CD8-positive, alpha-beta memory T cell (primary cell): Measurements from ENCODE around the gene LRIT2. TPM values are rescaled to one million over a fixed set of nuclear protein-coding genes. Genes with fewer than 3 reads are reported as not detected.

Experiments
- CTCF ChIA-PET: fragments of 350-600 bp; sonication (Branson Sonifier 250); formaldehyde crosslinking; loops from one replicate; lab custom pipeline; 2021; ENCODE audit warnings: antibody characterized with exemption; lab: Charles Lee
- POLR2A ChIA-PET: fragments of 350-600 bp; sonication (Branson Sonifier 250); formaldehyde crosslinking; loops from one replicate; lab custom pipeline; 2021; ENCODE audit warnings: antibody characterized with exemption; lab: Charles Lee
- DNase-seq, 5 donors: peaks; one replicate each; pipeline versions ENCODE4 v3.0.0 to v3.0.0-alpha.2; 2020 to 2022; ENCODE audit warnings: mixed read lengths in 1 of 5
- H3K27ac ChIP-seq: one replicate; pipeline ENCODE4 v1.7.0; 2013; ENCODE audit warnings: low read depth, mild to moderate bottlenecking, low read length, moderate library complexity
- H3K27me3 ChIP-seq: 2 replicates; pipeline ENCODE4 v1.7.0; 2013; ENCODE audit warnings: low read length, mild to moderate bottlenecking; ENCODE audit not compliant: insufficient read depth, poor library complexity, severe bottlenecking
- H3K36me3 ChIP-seq: 2 replicates; pipeline ENCODE4 v1.7.0; 2013; ENCODE audit warnings: mild to moderate bottlenecking, low read length, moderate library complexity; ENCODE audit not compliant: insufficient read depth
- H3K4me1 ChIP-seq: 2 replicates; pipeline ENCODE4 v1.7.0; 2013; ENCODE audit warnings: mild to moderate bottlenecking, low read length, moderate library complexity; ENCODE audit not compliant: insufficient read depth
- H3K4me3 ChIP-seq: 2 replicates; pipeline ENCODE4 v1.7.0; 2013; ENCODE audit warnings: mild to moderate bottlenecking, low read length
- H3K9me3 ChIP-seq: 2 replicates; pipeline ENCODE4 v1.7.0; 2013; ENCODE audit warnings: mild to moderate bottlenecking, low read length
- H3K27ac Mint-ChIP-seq, 8 donors: one replicate each; pipeline ENCODE4 v1.8.0; 2020 to 2021; ENCODE audit warnings: mixed read lengths in 8 of 8, mild to moderate bottlenecking in 6 of 8, inconsistent platforms in 3 of 8, moderate library complexity in 3 of 8
- H3K27me3 Mint-ChIP-seq, 2 donors: one replicate each; pipeline ENCODE4 v1.8.0; 2020 to 2021; ENCODE audit warnings: mixed read lengths in 2 of 2, mild to moderate bottlenecking in 1 of 2, moderate library complexity in 1 of 2
- H3K36me3 Mint-ChIP-seq, 3 donors: one replicate each; pipeline ENCODE4 v1.8.0; 2020 to 2021; ENCODE audit warnings: mixed read lengths in 3 of 3, inconsistent platforms in 1 of 3, mild to moderate bottlenecking in 1 of 3
- H3K4me1 Mint-ChIP-seq, 3 donors: one replicate each; pipeline ENCODE4 v1.8.0; 2020 to 2021; ENCODE audit warnings: mixed read lengths in 3 of 3, inconsistent platforms in 1 of 3, mild to moderate bottlenecking in 1 of 3
- H3K4me3 Mint-ChIP-seq, 7 donors: one replicate each; pipeline ENCODE4 v1.8.0; 2020 to 2021; ENCODE audit warnings: mixed read lengths in 7 of 7, mild to moderate bottlenecking in 6 of 7, moderate library complexity in 4 of 7, inconsistent platforms in 2 of 7
- H3K9me3 Mint-ChIP-seq, 5 donors: one replicate each; pipeline ENCODE4 v1.8.0; 2020 to 2022; ENCODE audit warnings: mixed read lengths in 5 of 5, mild to moderate bottlenecking in 3 of 5, moderate library complexity in 2 of 5, inconsistent platforms in 1 of 5
- polyA plus RNA-seq: library from polyadenylated mRNA; unstranded; fragments of 300-500 nt; fragmentation: Illumina TruSeq; gene quantifications from one replicate; pipeline ENCODE4 v1.2.3, GENCODE V29; 2021
- total RNA-seq, 2 experiments: library from RNA; stranded (reverse); gene quantifications; one replicate each; pipeline ENCODE4 v1.2.3, GENCODE V29; 2021

Gene LRIT2
- total and polyA plus RNA-seq, 3 experiments from 2014 or later: not detected

GRCh38 chr10:84212014-84212413 is 13.3 kb downstream of the LRIT2 start:
- Histone ChIP-seq H3K27ac (no peak overlapping the region), H3K27me3 (no peaks in the 10 kb centered on the region), H3K4me3 (no peak overlapping the region), H3K4me1 (no peaks in the 10 kb centered on the region), H3K9me3 (no peaks in the 10 kb centered on the region), H3K36me3 (no peaks in the 10 kb centered on the region)
- no peaks in the 10 kb centered on the region for H3K36me3 Mint-ChIP-seq
- no peaks in the 10 kb centered on the region for H3K9me3 Mint-ChIP-seq
- POLR2A ChIA-PET: no interaction called here
- CTCF ChIA-PET: interaction anchor here (1.3 to 7.4 kb wide), 2 partner anchors 9 to 64 kb away, joined by 5 to 39 read pairs; no protein-coding TSS in a partner anchor
- DNase-seq: no peak
- H3K27me3 Mint-ChIP-seq: peaks cover 4% of the 10 kb centered on the region in 2 donors
- H3K4me1 Mint-ChIP-seq: peaks cover 0 to 3% (median 1%) of the 10 kb centered on the region in 3 donors
- no peak overlapping the region for H3K4me3 Mint-ChIP-seq
- peak overlapping the region in 1 of 8 donors; percentile 94 for H3K27ac Mint-ChIP-seq

- H3K4me3 ChIP-seq: no peak overlapping the region
- peaks cover 0 to 3% (median 1%) of the 10 kb centered on the region in 3 donors for H3K4me1 Mint-ChIP-seq
- peak overlapping the region in 1 of 7 donors; percentile 74 for H3K4me3 Mint-ChIP-seq
- H3K9me3 ChIP-seq: no peaks in the 10 kb centered on the region
- H3K4me1 ChIP-seq: no peaks in the 10 kb centered on the region
- H3K27me3 ChIP-seq: no peaks in the 10 kb centered on the region
- DNase-seq: no peak
- no peaks in the 10 kb centered on the region for H3K9me3 Mint-ChIP-seq
- H3K36me3 Mint-ChIP-seq: no peaks in the 10 kb centered on the region
- ChIA-PET CTCF (interaction anchor here (1.3 to 7.4 kb wide), 2 partner anchors 8 to 63 kb away, joined by 5 to 39 read pairs; no protein-coding TSS in a partner anchor), POLR2A (no interaction called here)
- no peak overlapping the region for H3K27ac ChIP-seq
- H3K36me3 ChIP-seq: no peaks in the 10 kb centered on the region
- H3K27ac Mint-ChIP-seq: peak overlapping the region in 2 of 8 donors; percentile 52 to 94
- peaks cover 4% of the 10 kb centered on the region in 2 donors for H3K27me3 Mint-ChIP-seq
Measured at GRCh38 chr10:84211566-84211965, 13.8 kb downstream of the LRIT2 start.

GRCh38 chr10:84208023-84208422 is 17.3 kb downstream of the LRIT2 start:
- Mint-ChIP-seq H3K27me3 (peaks cover 4% of the 10 kb centered on the region in 2 donors), H3K36me3 (no peaks in the 10 kb centered on the region), H3K4me1 (peaks cover 0 to 4% (median 2%) of the 10 kb centered on the region in 3 donors), H3K27ac (no peak overlapping the region), H3K4me3 (no peak overlapping the region), H3K9me3 (no peaks in the 10 kb centered on the region)
- Histone ChIP-seq H3K27me3 (no peaks in the 10 kb centered on the region), H3K9me3 (no peaks in the 10 kb centered on the region), H3K36me3 (no peaks in the 10 kb centered on the region), H3K27ac (no peak overlapping the region), H3K4me3 (no peak overlapping the region), H3K4me1 (no peaks in the 10 kb centered on the region)
- CTCF ChIA-PET: interaction anchor here (1.5 to 9.1 kb wide), 4 partner anchors 10 to 68 kb away, joined by 3 to 104 read pairs (median 21); partner anchors contain the start of gene GHITM
- POLR2A ChIA-PET: no interaction called here
- no peak for DNase-seq

GRCh38 chr10:84205853-84206525 is 19.4 kb downstream of the LRIT2 start:
- Mint-ChIP-seq H3K36me3 (no peaks in the 10 kb centered on the region), H3K27me3 (peaks cover 2 to 4% of the 10 kb centered on the region in 2 donors), H3K4me1 (peaks cover 0 to 4% (median 2%) of the 10 kb centered on the region in 3 donors), H3K4me3 (no peak overlapping the region), H3K9me3 (no peaks in the 10 kb centered on the region), H3K27ac (peak overlapping the region in 2 of 8 donors; percentile 60 to 72)
- Histone ChIP-seq H3K27me3 (no peaks in the 10 kb centered on the region), H3K4me3 (no peak overlapping the region), H3K9me3 (no peaks in the 10 kb centered on the region), H3K4me1 (no peaks in the 10 kb centered on the region), H3K27ac (no peak overlapping the region), H3K36me3 (no peaks in the 10 kb centered on the region)
- DNase-seq: no peak
- ChIA-PET CTCF (interaction anchor here (0.6 to 9.1 kb wide), 14 partner anchors 9 to 66 kb away, joined by 3 to 104 read pairs (median 4); partner anchors contain the start of genes CDHR1 and GHITM), POLR2A (no interaction called here)

GRCh38 chr10:84205049-84205852 is 20.1 kb downstream of the LRIT2 start:
- Mint-ChIP-seq H3K4me1 (peaks cover 0 to 4% (median 2%) of the 10 kb centered on the region in 3 donors), H3K27ac (peak overlapping the region in 2 of 8 donors; percentile 16 to 72), H3K9me3 (no peaks in the 10 kb centered on the region), H3K36me3 (no peaks in the 10 kb centered on the region), H3K27me3 (peaks cover 2 to 4% of the 10 kb centered on the region in 2 donors), H3K4me3 (no peak overlapping the region)
- ChIA-PET POLR2A (no interaction called here), CTCF (interaction anchor here (0.6 to 9.1 kb wide), 16 partner anchors 8 to 131 kb away, joined by 3 to 104 read pairs (median 4); partner anchors contain the start of genes CDHR1 and GHITM)
- Histone ChIP-seq H3K4me1 (no peaks in the 10 kb centered on the region), H3K9me3 (no peaks in the 10 kb centered on the region), H3K27ac (no peak overlapping the region), H3K27me3 (no peaks in the 10 kb centered on the region), H3K4me3 (no peak overlapping the region), H3K36me3 (no peaks in the 10 kb centered on the region)
- DNase-seq: peak; percentile 57 to 81 (median 65)

GRCh38 chr10:84204610-84205009 is 20.7 kb downstream of the LRIT2 start:
- Mint-ChIP-seq H3K9me3 (no peaks in the 10 kb centered on the region), H3K4me1 (peaks cover 0 to 4% (median 2%) of the 10 kb centered on the region in 3 donors), H3K36me3 (no peaks in the 10 kb centered on the region), H3K27ac (no peak overlapping the region), H3K27me3 (peaks cover 2 to 4% of the 10 kb centered on the region in 2 donors), H3K4me3 (no peak overlapping the region)
- Histone ChIP-seq H3K4me1 (no peaks in the 10 kb centered on the region), H3K4me3 (no peak overlapping the region), H3K9me3 (no peaks in the 10 kb centered on the region), H3K27ac (no peak overlapping the region), H3K36me3 (no peaks in the 10 kb centered on the region), H3K27me3 (no peaks in the 10 kb centered on the region)
- no peak for DNase-seq
- ChIA-PET POLR2A (no interaction called here), CTCF (interaction anchor here (0.6 to 9.1 kb wide), 8 partner anchors 8 to 132 kb away, joined by 3 to 104 read pairs (median 9); partner anchors contain the start of genes CDHR1 and GHITM)

GRCh38 chr10:84204122-84204521 is 21.2 kb downstream of the LRIT2 start:
- peaks cover 2 to 4% of the 10 kb centered on the region in 2 donors for H3K27me3 Mint-ChIP-seq
- Histone ChIP-seq H3K27me3 (no peaks in the 10 kb centered on the region), H3K4me1 (no peaks in the 10 kb centered on the region), H3K9me3 (no peaks in the 10 kb centered on the region), H3K4me3 (no peak overlapping the region), H3K27ac (no peak overlapping the region), H3K36me3 (no peaks in the 10 kb centered on the region)
- H3K4me3 Mint-ChIP-seq: no peak overlapping the region
- peaks cover 0 to 4% (median 2%) of the 10 kb centered on the region in 3 donors for H3K4me1 Mint-ChIP-seq
- no peaks in the 10 kb centered on the region for H3K9me3 Mint-ChIP-seq
- H3K36me3 Mint-ChIP-seq: no peaks in the 10 kb centered on the region
- CTCF ChIA-PET: interaction anchor here (2.8 to 9.1 kb wide), 3 partner anchors 10 to 64 kb away, joined by 13 to 104 read pairs (median 34); partner anchors contain the start of gene GHITM
- POLR2A ChIA-PET: no interaction called here
- H3K27ac Mint-ChIP-seq: peak overlapping the region in 1 of 8 donors; percentile 54
- no peak for DNase-seq
